Pancreas (tissue), 10 donors: Measurements from ENCODE around the gene ANP32A. TPM values are rescaled to one million over a fixed set of nuclear protein-coding genes. Genes with fewer than 3 reads are reported as not detected.

ENCODE experiments used
- ATAC-seq, 4 donors: fragments of 200-7000 bp; cut with Tn5 transposase; one replicate each; pipeline versions ENCODE4 v1.8.0 to v1.9.1; 2020; ENCODE audit warnings: mild to moderate bottlenecking in 4 of 4, moderate library complexity in 4 of 4
- DNase-seq, 6 donors: peaks; one replicate each; pipeline ENCODE4 v3.0.0-alpha.2; 2020
- FAIRE-seq: peaks from 2 replicates; lab custom pipeline; 2012; peaks lifted over from hg19 to GRCh38; lab: Jason Lieb, UNC
- H3K27ac ChIP-seq, 4 donors: fragments of 200-600 bp; sonication (generic); 1 replicate in 3 of 4; 2 replicates in 1 of 4; pipeline versions ENCODE4 v1.5.0 to v1.8.0; 2020
- H3K27me3 ChIP-seq, 4 donors: fragments of 200-600 bp; one replicate each; pipeline ENCODE4 v1.8.0; 2021
- H3K36me3 ChIP-seq, 3 donors: fragments of 200-600 bp; sonication (generic) in 1 of 3; one replicate each; pipeline versions ENCODE4 v1.5.0 to v1.8.0; 2020 to 2021
- H3K4me1 ChIP-seq, 3 donors: fragments of 200-600 bp; one replicate each; pipeline ENCODE4 v1.8.0; 2021
- H3K4me3 ChIP-seq, 4 donors: fragments of 200-600 bp; sonication (generic) in 2 of 4; one replicate each; pipeline versions ENCODE4 v1.5.0 to v1.8.0; 2020 to 2021
- H3K9me3 ChIP-seq, 4 donors: fragments of 200-600 bp; one replicate each; pipeline ENCODE4 v1.8.0; 2021
- WGBS, 2 donors: extraction: QIAGEN DNeasy Blood & Tissue Kit; methylation state at CpG; one replicate each; pipeline ENCODE4 v1.1.7; 2013; 5-methylcytosine and 5-hydroxymethylcytosine counted together
- intact Hi-C, 3 donors: fragments of 100-400 bp; cut with DNase I; formaldehyde crosslinking; loops; one replicate each; pipeline versions ENCODE4 v1.11.1 to v1.14.2; 2022
- polyA plus RNA-seq, 2 donors: library from polyadenylated mRNA; stranded (reverse); fragments of 200-250 nt; gene quantifications; one replicate each; pipeline ENCODE4 v1.2.3, GENCODE V29; 2013
- total RNA-seq, 6 donors: library from RNA; stranded (reverse); fragmentation: NEBNext Ultra II Directional in 4 of 6; extraction: Animal tissue kit (Norgen Biotek cat#: 25700) in 4 of 6; gene quantifications; one replicate each; pipeline versions ENCODE4 v1.2.1 to v1.2.4, GENCODE V29; 2021 to 2023
- TF ChIP-seq, protein P1 (sequence below), 4 donors: fragments of 200-600 bp; sonication (generic) in 3 of 4; IDR thresholded peaks; one replicate each; pipeline versions ENCODE4 v1.5.0 to v1.8.0; 2021; ENCODE audit warnings: antibody characterized with exemption in 4 of 4
- donor health status: healthy with polysubstance abuse.
- donor health status: DM: no; HTN: no; CAD: no; lungs with moderate emphysema.
- donor health status: DM: no; HTN: no; CAD: no.
- donor health status: control.
- donor health status: control.
- donor health status: Bipolar disorder and iron deficiency.
- donor health status: DM: yes; HTN: yes; CAD: no.
- donor health status: DM: no; HTN: no; CAD: no.
- donor health status: DM: no; HTN: no; CAD: no.
- donor health status: DM: yes; HTN: yes; CAD: no.

Gene ANP32A
- total and polyA plus RNA-seq, 8 donors: 26.0 to 64.3 (median 41.3) TPM

DNA sequence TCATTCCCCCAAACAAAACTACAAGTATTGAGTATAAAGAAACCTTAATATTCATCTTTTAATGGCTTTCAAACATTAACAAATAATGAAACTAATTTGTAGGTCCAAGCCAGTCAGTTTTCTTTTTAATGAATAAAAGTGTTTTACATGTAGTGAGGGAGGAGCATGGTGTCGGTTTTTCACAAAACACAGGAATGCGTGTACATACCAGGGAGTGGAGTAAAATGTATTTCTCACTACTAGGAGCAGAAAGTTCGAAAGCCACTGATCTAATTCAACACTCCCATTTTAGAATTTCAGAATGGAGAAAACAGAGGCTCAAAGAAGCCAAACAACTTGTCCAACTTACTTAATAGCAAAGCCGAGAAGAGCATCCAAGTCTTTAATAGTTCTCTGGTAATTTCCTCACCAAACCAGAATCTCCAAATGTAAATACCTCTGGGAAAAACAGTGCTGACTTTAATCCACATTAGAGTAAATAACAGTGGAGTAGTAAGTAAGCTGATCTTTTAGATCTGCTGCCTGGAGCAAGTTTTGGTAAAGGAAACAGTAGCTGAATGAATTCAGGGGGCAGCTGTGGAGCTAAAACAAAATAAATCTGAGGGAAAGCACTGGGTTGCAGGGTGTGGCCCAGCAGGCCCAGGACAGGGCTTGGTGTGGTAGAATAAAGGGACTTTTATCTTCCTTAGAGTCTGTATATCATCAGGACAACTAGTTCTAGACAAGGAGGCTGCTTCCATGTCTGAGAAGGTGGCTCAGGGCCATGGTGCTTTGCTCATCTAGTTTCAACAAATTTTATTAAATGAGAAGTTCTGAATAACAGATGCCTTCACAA, 7.9 kb downstream of the ANP32A start:
- FAIRE-seq: no peak
- Histone ChIP-seq H3K27me3 (no peaks in the 10 kb centered on the region), H3K36me3 (no peaks in the 10 kb centered on the region), H3K27ac (peak overlapping the region in 1 of 4 donors; percentile 1), H3K4me3 (no peak overlapping the region), H3K9me3 (no peaks in the 10 kb centered on the region), H3K4me1 (peaks cover 22 to 27% (median 22%) of the 10 kb centered on the region in 3 donors)
- TF ChIP-seq, protein P1, sequence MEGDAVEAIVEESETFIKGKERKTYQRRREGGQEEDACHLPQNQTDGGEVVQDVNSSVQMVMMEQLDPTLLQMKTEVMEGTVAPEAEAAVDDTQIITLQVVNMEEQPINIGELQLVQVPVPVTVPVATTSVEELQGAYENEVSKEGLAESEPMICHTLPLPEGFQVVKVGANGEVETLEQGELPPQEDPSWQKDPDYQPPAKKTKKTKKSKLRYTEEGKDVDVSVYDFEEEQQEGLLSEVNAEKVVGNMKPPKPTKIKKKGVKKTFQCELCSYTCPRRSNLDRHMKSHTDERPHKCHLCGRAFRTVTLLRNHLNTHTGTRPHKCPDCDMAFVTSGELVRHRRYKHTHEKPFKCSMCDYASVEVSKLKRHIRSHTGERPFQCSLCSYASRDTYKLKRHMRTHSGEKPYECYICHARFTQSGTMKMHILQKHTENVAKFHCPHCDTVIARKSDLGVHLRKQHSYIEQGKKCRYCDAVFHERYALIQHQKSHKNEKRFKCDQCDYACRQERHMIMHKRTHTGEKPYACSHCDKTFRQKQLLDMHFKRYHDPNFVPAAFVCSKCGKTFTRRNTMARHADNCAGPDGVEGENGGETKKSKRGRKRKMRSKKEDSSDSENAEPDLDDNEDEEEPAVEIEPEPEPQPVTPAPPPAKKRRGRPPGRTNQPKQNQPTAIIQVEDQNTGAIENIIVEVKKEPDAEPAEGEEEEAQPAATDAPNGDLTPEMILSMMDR (IDR thresholded peaks at IDR 0.05): no peak
- intact Hi-C loops: no loop called here
- peak in 1 of 6 donors; percentile 3 for DNase-seq
- WGBS, 2 donors: 20 to 25% methylated on average over 4 of the region's 4 CpGs
- no peak for ATAC-seq

DNA sequence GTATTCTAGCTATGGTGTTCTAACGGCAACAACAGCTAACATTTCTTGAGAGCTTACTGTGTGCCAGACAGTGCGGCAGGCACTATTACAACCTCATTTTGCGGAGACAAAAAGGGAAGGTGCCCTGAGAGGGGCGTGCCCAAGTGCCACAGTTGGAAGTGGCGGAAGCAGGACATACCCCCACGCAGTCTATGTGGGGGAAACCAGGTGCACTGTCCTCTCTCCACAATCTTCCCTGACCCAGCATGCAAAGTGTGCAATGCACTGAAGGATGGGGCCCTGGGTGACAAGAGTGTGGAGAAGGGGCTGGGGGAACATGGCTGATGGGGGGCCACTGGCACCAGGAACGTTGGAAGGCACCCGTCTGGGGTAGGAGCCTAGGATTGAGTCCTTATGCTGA, 8.6 kb downstream of the ANP32A start:
- H3K27me3 ChIP-seq: no peaks in the 10 kb centered on the region
- no peak overlapping the region for H3K27ac ChIP-seq
- WGBS, 2 donors: 88 to 89% methylated on average over 8 of the region's 8 CpGs
- no peak overlapping the region for H3K4me3 ChIP-seq
- FAIRE-seq (no peak), ATAC-seq (no peak), DNase-seq (peak in 1 of 6 donors; percentile 11)
- peaks cover 22 to 27% (median 22%) of the 10 kb centered on the region in 3 donors for H3K4me1 ChIP-seq
- intact Hi-C loops: no loop called here
- TF ChIP-seq, protein P1 (IDR thresholded peaks at IDR 0.05): no peak
- no peaks in the 10 kb centered on the region for H3K36me3 ChIP-seq
- H3K9me3 ChIP-seq: no peaks in the 10 kb centered on the region

DNA sequence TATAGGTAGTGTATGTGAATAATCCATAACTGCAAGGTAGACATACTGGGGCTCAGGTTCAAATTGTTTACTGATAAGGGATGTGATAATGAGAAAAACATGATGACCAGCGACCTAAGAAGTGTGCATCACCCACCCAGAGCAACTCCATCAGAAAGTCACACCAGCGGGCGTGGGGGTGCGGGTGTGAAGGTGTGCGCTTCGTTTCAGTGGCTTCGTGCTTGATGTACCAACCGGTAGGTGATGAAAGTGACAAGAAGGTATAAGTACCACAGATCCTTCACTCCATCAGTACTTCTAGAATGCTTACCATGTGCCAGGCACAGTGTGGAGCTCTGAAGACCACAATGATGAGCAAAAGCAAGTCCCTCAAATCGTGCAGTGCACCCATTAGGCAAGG, 11.2 kb downstream of the ANP32A start:
- Histone ChIP-seq H3K27me3 (no peaks in the 10 kb centered on the region), H3K36me3 (no peaks in the 10 kb centered on the region), H3K4me3 (no peak overlapping the region), H3K27ac (no peak overlapping the region), H3K9me3 (no peaks in the 10 kb centered on the region), H3K4me1 (peaks cover 10 to 12% (median 10%) of the 10 kb centered on the region in 3 donors)
- FAIRE-seq (no peak), DNase-seq (peak in 1 of 6 donors; percentile 2), ATAC-seq (no peak)
- intact Hi-C loops: no loop called here
- TF ChIP-seq, protein P1 (IDR thresholded peaks at IDR 0.05): no peak
- 86 to 90% methylated on average over 9 of the region's 9 CpGs for WGBS, 2 donors

DNA sequence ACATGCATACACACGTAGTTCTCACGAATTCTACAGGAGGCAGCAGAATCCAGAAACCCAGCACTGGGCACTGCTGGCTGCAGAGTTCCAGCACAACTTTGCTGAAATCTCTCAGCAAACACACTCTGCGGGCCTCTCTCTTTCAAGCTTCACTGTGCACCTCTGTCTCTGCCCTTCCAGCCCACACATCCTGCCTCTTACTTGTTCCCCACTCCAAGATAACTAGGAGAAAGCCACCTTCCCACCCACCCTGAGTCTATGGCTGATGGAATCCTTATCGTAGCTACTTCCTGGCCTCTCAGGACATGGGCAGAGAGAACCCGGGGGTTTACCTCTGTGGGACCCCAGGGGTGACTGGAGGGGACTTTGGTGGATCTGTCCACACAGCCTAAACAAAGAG, 11.9 kb downstream of the ANP32A start:
- TF ChIP-seq, protein P1 (IDR thresholded peaks at IDR 0.05): no peak
- DNase-seq (no peak), ATAC-seq (no peak), FAIRE-seq (no peak)
- Histone ChIP-seq H3K27ac (no peak overlapping the region), H3K9me3 (no peaks in the 10 kb centered on the region), H3K4me1 (peaks cover 10 to 12% (median 10%) of the 10 kb centered on the region in 3 donors), H3K27me3 (no peaks in the 10 kb centered on the region), H3K4me3 (no peak overlapping the region), H3K36me3 (no peaks in the 10 kb centered on the region)
- intact Hi-C loops: no loop called here
- WGBS, 2 donors: 64 to 68% methylated on average over 5 of the region's 5 CpGs

DNA sequence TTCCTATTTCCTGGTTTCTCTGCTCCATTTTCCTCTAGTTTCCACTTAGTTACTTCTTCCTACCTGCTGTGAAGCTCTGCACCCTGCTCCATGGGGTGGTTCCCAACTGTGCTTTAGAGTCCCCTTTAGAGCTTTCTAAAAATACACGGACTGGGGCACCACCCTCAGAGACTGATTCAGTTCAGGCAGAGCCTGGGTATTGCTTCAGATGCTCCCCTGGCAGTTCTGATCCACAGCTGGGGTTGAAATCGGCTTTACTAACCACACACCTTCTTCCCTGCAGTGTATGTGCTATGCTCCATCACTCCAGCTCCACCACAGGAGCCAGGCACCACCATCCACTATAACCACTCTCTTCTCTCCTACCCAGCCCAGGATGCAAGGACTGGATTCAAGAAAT, 12.6 kb downstream of the ANP32A start:
- no peak for FAIRE-seq
- H3K4me1 ChIP-seq: peaks cover 5 to 11% (median 6%) of the 10 kb centered on the region in 3 donors
- WGBS, 2 donors: 26 to 35% methylated on average over 2 of the region's 2 CpGs

More for the DNA sequence above, 12.6 kb downstream of the ANP32A start:
- TF ChIP-seq, protein P1 (IDR thresholded peaks at IDR 0.05): no peak
- DNase-seq (peak in 2 of 6 donors; percentile 3 to 4), ATAC-seq (no peak)
- H3K4me3 ChIP-seq: no peak overlapping the region
- no peaks in the 10 kb centered on the region for H3K27me3 ChIP-seq
- no peak overlapping the region for H3K27ac ChIP-seq
- no peaks in the 10 kb centered on the region for H3K36me3 ChIP-seq
- H3K9me3 ChIP-seq: no peaks in the 10 kb centered on the region
- intact Hi-C loops: no loop called here
